Muscle of arm (tissue), 14 donors: ENCODE results near the gene RPA1. TPM values are rescaled to one million over a fixed set of nuclear protein-coding genes. Genes with fewer than 3 reads are reported as not detected.
A peak's percentile ranks its signal among the peaks of the same experiment; 100 is the strongest.
"Not testable (repeated sequence)": the region's sequence is repeated elsewhere in the genome, so short reads cannot be mapped to it uniquely, and the experiment has no call there.

ENCODE experiments used
- DNase-seq: peaks from one replicate; pipeline ENCODE4 v3.0.0-alpha.2; 2013
- long read RNA-seq, 11 donors: transcript quantifications; one replicate each; lab custom pipeline, GENCODE V29; 2026
- polyA plus RNA-seq, 12 donors: library from polyadenylated mRNA; unstranded; fragments of 120-200 nt; gene quantifications; one replicate each; pipeline ENCODE4 v1.2.1, GENCODE V29; 2013; ENCODE audit not compliant: insufficient read length in 12 of 12

The RPA1 gene
- polyA plus RNA-seq: 10 to 100 TPM in 11 of 12 donors, not detected in 1; 36.3 to 67.5 (median 55.6) TPM
- long read RNA-seq, donor 1, full-length matches to known transcripts: 6 of 29 reads
- long read RNA-seq, donor 1, partial matches to known transcripts: 23 of 29 reads
- long read RNA-seq, donor 1, other reads (novel, unspliced or antisense): 0 of 29 reads
- long read RNA-seq, donor 2, full-length matches to known transcripts: 8 of 8 reads
- long read RNA-seq, donor 2, partial matches to known transcripts: 0 of 8 reads
- long read RNA-seq, donor 2, other reads (novel, unspliced or antisense): 0 of 8 reads
- long read RNA-seq, donor 3, full-length matches to known transcripts: 5 of 5 reads
- long read RNA-seq, donor 3, partial matches to known transcripts: 0 of 5 reads
- long read RNA-seq, donor 3, other reads (novel, unspliced or antisense): 0 of 5 reads
- long read RNA-seq, donor 4, full-length matches to known transcripts: 3 of 3 reads
- long read RNA-seq, donor 4, partial matches to known transcripts: 0 of 3 reads
- long read RNA-seq, donor 4, other reads (novel, unspliced or antisense): 0 of 3 reads
- long read RNA-seq, donor 5, full-length matches to known transcripts: 15 of 24 reads
- long read RNA-seq, donor 5, partial matches to known transcripts: 9 of 24 reads
- long read RNA-seq, donor 5, other reads (novel, unspliced or antisense): 0 of 24 reads
- long read RNA-seq, donor 6, full-length matches to known transcripts: 8 of 13 reads
- long read RNA-seq, donor 6, partial matches to known transcripts: 5 of 13 reads
- long read RNA-seq, donor 6, other reads (novel, unspliced or antisense): 0 of 13 reads
- long read RNA-seq, donor 7, full-length matches to known transcripts: 5 of 5 reads
- long read RNA-seq, donor 7, partial matches to known transcripts: 0 of 5 reads
- long read RNA-seq, donor 7, other reads (novel, unspliced or antisense): 0 of 5 reads
- long read RNA-seq, donor 8, full-length matches to known transcripts: 4 of 138 reads
- long read RNA-seq, donor 8, partial matches to known transcripts: 134 of 138 reads
- long read RNA-seq, donor 8, other reads (novel, unspliced or antisense): 0 of 138 reads
- long read RNA-seq, donor 9, full-length matches to known transcripts: 7 of 25 reads
- long read RNA-seq, donor 9, partial matches to known transcripts: 18 of 25 reads
- long read RNA-seq, donor 9, other reads (novel, unspliced or antisense): 0 of 25 reads
- long read RNA-seq, donor 10, full-length matches to known transcripts: 5 of 10 reads
- long read RNA-seq, donor 10, partial matches to known transcripts: 5 of 10 reads
- long read RNA-seq, donor 10, other reads (novel, unspliced or antisense): 0 of 10 reads
- long read RNA-seq, donor 11, full-length matches to known transcripts: 12 of 17 reads
- long read RNA-seq, donor 11, partial matches to known transcripts: 5 of 17 reads
- long read RNA-seq, donor 11, other reads (novel, unspliced or antisense): 0 of 17 reads

- DNase-seq: peak; percentile 88
Observed at GRCh38 chr17:1829592-1830257, at the start of gene RPA1, which contains the start of gene SMYD4. TSS of gene RPA1 (plus strand) at chr17:1830005. CDS start at chr17:1830094, 89 bp downstream. TSS of gene SMYD4 (minus strand) at chr17:1829902. CDS start at chr17:1827994, 1,908 bp downstream.

- no peak for DNase-seq
Observed at GRCh38 chr17:1782171-1782567, 47.6 kb upstream of the RPA1 start.

GRCh38 chr17:1783271-1783670 is 46.5 kb upstream of the RPA1 start:
- no peak for DNase-seq

- DNase-seq: peak; percentile 88
Observed at GRCh38 chr17:1783834-1784611, 45.8 kb upstream of the RPA1 start.

- no peak for DNase-seq
Observed at GRCh38 chr17:1785930-1786329, 43.9 kb upstream of the RPA1 start.

GRCh38 chr17:1786708-1787107 is 43.1 kb upstream of the RPA1 start:
- DNase-seq: no peak

- no peak for DNase-seq
Observed at GRCh38 chr17:1787301-1787902, 42.4 kb upstream of the RPA1 start.

GRCh38 chr17:1789936-1790335 is 39.9 kb upstream of the RPA1 start:
- no peak for DNase-seq

- no peak for DNase-seq
Observed at GRCh38 chr17:1792495-1793446, 37.0 kb upstream of the RPA1 start.

GRCh38 chr17:1793447-1793806 is 36.4 kb upstream of the RPA1 start:
- no peak for DNase-seq

- no peak for DNase-seq
Observed at GRCh38 chr17:1796800-1797199, 33.0 kb upstream of the RPA1 start.

- no peak for DNase-seq
Observed at GRCh38 chr17:1797323-1797722, 32.5 kb upstream of the RPA1 start.

- not testable (repeated sequence) for DNase-seq
Observed at GRCh38 chr17:1797846-1798245, 32.0 kb upstream of the RPA1 start.

GRCh38 chr17:1800240-1800639 is 29.6 kb upstream of the RPA1 start:
- no peak for DNase-seq

- DNase-seq: no peak
Observed at GRCh38 chr17:1800712-1801111, 29.1 kb upstream of the RPA1 start.

GRCh38 chr17:1802429-1802828 is 27.4 kb upstream of the RPA1 start:
- DNase-seq: no peak

GRCh38 chr17:1803280-1803679 is 26.5 kb upstream of the RPA1 start:
- no peak for DNase-seq

- DNase-seq: no peak
Observed at GRCh38 chr17:1807890-1808289, 21.9 kb upstream of the RPA1 start.
